ENCODE measurements around the gene ERP44.
"Not testable (repeated sequence)": the region's sequence is repeated elsewhere in the genome, so short reads cannot be mapped to it uniquely, and the experiment has no call there.

ERP44 gene

GRCh38 chr9:100011062-100011681, 87.6 kb downstream of the ERP44 start:
- DNase-seq (ENCODE audit: low read depth): no peak

GRCh38 chr9:99999797-100000196, 99.0 kb downstream of the ERP44 start:
- no peak for DNase-seq (ENCODE audit: low read depth)

DNA sequence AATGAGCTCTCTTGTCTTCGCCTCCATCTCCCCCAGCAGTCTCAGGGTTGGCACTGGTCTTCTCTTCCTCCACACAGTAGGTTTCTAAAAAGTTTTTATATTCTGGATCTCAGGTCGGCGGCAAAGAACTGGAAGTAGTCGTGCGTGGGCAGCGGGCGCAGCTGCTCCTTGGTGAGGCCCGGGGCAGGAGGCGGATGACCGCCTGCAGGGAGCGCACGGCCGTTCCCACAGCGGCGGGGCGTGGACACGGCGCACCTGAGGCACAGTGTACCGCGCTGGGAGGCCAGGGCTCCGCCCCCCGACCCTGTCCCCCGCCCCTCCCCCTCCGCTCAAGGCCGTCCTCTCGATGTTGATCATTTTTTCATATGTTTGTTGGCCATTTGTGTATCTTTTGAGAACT, 99.9 kb downstream of the ERP44 start:
- no peak for DNase-seq (ENCODE audit: low read depth)

DNA sequence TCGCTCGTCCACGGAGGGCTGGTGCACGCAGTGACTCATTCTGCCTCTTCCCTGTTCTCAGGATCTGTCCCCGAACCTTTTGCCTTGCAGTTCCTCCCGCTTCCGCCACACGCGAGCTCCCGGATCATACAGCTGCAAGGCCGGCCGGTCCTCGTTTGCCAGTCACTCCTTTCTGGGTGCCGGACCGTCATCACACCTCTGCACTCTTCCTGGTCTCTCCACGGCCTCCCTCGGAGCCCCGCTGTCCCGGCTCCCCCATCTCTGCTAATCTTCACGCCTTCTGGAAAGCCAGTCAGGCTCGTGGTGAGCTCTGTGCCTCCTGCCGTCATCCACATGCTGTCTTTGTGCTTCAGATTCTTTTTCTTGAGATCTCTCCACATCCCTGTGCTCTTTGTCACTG, 100.5 kb downstream of the ERP44 start:
- DNase-seq (ENCODE audit: low read depth): no peak

DNA sequence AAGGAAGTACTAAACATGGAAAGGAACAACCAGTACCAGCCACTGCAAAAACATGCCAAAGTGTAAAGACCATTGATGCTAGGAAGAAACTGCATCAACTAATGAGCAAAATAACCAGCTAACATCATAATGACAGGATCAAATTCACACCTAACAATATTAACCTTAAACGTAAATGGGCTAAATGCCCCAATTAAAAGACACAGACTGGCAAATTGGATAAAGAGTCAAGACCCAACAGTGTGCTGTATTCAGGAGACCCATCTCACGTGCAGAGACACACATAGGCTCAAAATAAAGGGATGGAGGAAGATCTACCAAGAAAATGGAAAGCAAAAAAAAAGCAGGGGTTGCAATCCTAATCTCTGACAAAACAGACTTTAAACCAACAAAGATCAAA, 108.3 kb downstream of the ERP44 start:
- DNase-seq (ENCODE audit: low read depth): not testable (repeated sequence)

GRCh38 chr9:99986642-99987041, 112.2 kb downstream of the ERP44 start:
- no peak for DNase-seq (ENCODE audit: low read depth)

DNA sequence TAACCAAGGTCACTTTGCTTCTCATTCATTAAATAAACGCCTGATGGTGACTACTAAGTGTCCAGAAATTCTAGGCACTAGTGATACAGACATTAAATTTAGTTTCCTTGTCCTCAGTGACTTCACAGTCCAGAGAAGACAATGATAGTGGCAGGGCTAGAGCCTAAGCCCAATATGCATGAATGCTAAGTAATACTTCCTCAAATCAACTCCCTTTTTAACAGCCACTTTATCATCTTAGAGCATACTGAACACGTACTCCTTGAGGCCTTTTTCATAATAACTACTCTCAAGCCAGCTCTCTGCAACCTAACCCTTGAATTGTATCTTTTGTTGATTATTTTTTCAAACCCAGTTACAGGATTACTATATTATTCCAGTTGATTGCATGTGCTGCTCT, 118.2 kb downstream of the ERP44 start:
- no peak for DNase-seq (ENCODE audit: low read depth)

DNA sequence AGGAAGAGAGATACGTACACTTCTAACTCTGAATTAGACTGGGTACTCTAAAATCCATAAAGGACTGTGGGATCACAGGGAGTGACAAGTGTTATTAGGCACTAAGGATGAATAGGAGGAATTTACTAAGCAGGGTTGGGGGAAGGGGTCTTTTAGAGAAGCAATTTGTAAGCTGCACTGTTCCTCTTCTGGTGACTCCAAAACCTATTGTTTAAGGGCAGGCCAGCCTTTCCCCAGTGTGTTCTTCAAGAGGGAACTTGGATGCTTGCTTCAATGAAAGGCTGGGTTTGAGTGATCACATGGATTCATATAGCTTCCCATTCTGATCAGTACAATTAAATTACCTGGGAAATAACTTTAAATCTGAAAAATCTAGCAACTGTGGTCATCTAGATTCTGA, 120.6 kb downstream of the ERP44 start:
- DNase-seq (ENCODE audit: low read depth): no peak

DNA sequence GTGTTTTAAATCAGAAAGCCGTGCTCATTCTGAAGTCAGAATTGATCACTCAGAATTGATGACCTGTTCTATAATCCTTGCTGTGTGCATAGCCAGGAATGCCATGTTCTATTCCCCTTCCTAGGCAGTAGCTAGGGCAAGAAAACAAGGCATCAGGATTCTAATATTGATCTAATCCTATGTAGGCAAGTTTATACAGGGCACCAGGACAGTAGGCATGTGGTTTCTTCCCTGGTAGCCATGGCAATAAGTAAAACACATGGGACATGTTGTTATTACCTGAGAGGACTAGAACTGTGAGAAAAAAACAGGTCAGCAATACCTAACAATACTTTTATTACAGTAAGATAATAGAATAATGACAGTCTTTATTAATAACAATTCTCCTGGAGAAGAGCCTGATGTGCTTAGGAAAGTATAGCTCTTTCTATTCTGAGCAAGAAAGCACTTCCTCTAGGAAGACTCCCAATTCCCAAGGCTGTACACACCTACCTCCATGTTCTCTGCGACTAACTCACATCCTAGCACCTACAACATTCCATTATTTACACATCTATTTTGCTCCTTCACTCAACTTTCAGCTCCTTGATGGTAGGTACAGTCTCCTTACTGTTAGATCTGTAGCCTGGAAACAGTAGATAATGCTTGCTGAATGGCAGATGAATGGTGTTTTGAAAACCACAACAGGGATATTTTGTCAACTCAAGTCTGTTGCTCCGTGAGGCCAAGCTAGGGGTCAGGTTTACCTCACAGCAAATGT, 121.6 kb downstream of the ERP44 start:
- no peak for DNase-seq (ENCODE audit: low read depth)

DNA sequence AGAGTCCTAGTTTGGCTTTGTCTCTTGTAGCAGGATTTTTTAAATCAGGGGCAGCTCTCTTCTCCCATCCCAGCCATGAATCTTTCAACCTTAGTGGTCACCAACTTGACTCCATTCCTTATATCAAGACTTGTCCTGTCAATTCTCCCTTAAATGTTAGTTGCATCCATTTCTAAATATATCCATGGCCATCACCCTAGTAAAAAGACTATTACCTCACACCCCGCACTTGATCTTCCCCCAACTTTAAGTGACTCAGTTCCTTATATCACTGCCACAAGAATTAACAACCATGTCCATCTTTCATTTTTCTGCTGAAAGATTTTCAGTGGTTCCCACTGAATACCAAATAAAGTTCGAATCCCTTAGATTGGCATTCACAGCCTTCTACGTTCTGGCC, 125.3 kb downstream of the ERP44 start:
- no peak for DNase-seq (ENCODE audit: low read depth)

- no peak for DNase-seq (ENCODE audit: low read depth)
Observed at GRCh38 chr9:99971410-99971809, 127.4 kb downstream of the ERP44 start.

DNA sequence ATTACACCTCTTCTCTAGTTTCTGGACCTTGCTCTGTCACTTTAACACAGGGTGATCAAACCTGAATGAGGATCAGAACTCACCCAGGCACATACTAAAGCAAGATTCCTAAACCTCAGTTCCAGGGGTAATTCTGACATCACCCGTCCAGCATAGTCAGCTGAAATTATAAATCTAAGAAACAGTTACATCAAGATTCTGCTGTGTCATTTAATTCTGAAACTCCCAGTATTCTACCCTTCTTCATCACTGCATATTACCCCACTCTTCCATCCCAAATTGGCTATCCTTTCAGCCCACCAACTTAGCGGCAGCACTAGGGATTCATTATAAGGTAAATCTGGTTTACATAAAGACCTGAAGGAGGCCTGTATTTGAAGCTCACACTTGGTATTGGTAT, 128.3 kb downstream of the ERP44 start:
- no peak for DNase-seq (ENCODE audit: low read depth)

DNA sequence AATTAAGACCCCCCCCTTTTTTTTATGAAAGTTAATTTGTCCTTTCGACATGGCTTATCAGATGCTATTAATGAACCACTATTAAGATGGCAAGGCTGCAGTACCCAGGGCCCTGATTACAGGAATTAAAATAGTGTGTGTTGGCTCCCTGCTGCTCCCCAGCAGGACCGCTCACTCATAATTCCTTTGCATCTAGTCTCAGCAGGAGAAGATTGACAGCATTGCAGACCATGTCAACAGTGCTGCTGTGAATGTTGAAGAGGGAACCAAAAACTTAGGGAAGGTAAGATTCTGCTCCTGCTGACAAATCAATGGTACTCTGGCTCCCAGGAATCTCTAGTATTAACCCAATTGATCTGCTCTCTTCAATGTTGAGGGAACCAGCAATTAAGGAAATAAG, 131.3 kb downstream of the ERP44 start:
- DNase-seq (ENCODE audit: low read depth): no peak

DNA sequence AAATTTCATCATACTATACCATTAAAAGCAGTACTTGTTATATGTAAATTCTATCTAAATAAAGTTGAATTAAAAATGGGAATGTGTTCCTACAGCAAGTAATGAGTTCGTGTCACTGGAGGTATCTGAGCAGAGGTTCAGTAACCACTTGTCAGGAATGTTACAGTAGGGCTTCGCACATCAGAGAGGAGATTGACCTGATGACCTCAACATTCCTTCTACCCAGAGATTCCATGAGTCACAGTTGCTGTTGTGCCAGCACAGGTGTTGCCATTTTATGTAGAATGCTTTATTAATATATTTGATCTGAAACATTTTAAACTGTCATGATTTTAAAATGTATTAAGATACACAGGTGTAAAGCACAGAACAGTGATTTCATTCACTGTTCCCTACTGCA, 132.1 kb downstream of the ERP44 start:
- DNase-seq (ENCODE audit: low read depth): no peak

- no peak for DNase-seq (ENCODE audit: low read depth)
Observed at GRCh38 chr9:99966001-99966400, 132.8 kb downstream of the ERP44 start.

DNA sequence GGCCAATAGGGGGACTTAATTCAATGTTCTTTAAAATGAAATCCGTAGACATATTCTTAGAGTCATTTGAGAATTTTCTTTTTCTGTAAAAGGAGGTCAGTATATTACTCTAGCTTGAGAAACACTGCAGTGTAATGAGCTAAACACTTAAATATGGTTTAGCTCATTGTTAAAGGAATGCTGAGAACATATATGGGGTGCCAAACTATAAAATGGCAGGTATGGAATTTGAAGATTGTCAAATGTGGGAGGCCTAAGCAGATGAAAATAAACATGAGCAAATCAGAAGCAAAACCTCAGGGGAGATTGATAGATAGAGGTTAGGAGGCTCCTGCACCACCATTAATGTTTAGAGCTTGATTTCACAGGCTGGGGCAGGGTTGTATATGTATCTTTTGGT, 134.5 kb downstream of the ERP44 start:
- DNase-seq (ENCODE audit: low read depth): no peak

GRCh38 chr9:99962680-99963261, 136.0 kb downstream of the ERP44 start:
- no peak for DNase-seq (ENCODE audit: low read depth)

DNA sequence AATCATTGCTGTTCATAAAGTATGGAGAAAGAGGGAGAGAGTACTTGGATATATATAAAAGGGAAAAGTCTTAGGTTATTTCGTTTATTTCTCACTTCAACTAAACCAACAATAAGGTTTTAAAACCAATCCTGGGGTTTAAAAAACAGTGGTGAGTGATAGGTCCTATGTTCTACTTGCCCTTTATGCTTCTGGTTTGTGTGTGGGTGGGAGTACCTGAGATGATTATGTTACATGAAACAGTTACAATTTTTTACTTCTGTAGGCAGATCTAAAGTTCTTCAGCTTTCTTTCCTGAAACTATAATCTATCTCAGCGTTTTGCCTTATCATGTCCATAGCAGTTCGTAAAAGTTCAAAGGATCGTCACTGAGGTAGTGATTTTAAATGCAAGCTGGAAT, 143.2 kb downstream of the ERP44 start:
- DNase-seq (ENCODE audit: low read depth): no peak

GRCh38 chr9:99954819-99955218, 144.0 kb downstream of the ERP44 start:
- DNase-seq (ENCODE audit: low read depth): no peak

DNA sequence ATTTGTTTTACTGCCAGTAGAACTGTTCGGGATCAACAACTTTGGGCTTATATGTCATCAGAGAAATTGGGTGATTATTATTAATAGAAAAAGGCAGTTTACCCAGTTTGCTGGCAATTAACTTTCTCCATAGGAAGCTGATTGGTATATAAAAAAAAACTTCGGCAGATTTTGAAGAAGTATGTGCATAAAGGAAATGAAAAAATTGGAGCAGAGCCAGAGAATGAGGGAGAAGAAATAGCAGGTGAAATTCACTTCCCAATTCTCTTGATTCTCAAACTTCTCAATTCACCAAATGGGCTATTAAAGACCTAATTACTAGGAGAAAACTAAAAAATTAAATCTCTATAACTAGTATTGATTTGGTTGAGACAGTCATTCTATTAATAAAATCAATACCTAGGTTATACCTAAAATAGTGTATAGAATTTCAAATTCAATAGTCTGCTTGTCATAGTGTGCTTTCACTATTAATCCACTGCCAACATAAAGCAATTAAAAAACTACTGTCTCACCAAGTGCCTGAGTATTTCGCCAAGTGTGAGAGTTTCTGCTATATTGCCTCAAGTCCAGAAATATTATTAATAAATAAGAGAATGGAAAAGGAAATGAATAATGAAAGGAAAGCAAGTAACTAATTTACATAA, 144.8 kb downstream of the ERP44 start:
- DNase-seq (ENCODE audit: low read depth): no peak

- no peak for DNase-seq (ENCODE audit: low read depth)
Observed at GRCh38 chr9:99948896-99949295, 149.9 kb downstream of the ERP44 start.

DNA sequence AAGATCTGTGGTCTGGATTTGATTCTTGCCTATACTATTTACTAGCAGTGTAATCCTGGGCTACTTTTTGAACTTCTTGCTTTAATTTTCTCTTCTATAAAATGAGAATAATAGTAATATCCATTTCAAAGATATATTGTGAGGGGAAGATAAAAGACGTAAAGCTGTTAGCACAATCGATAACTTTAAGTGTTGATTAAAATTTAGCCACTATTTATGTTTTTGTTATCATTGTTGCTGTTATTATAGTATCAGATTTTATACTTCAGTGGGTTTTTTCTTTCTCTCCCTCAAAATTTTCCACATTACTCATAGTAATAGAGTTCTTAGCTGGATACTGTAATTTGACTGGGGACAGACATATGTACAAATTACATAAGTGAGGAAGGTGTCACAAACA, 150.3 kb downstream of the ERP44 start:
- no peak for DNase-seq (ENCODE audit: low read depth)

GRCh38 chr9:99947395-99947794, 151.4 kb downstream of the ERP44 start:
- no peak for DNase-seq (ENCODE audit: low read depth)

Data from stimulated activated CD8-positive, alpha-beta memory T cell treated with anti-CD3 and anti-CD28 coated beads, Interleukin-15, amount 100 ng/mL, for 1 hour (primary cell).